ENCODE results near the gene LRRC34. TPM values are rescaled to one million over a fixed set of nuclear protein-coding genes. Genes with fewer than 3 reads are reported as not detected.

Gene LRRC34
- total RNA-seq, 2 donors from 2014 or later, result 2.9 to 3.3 TPM

DNA sequence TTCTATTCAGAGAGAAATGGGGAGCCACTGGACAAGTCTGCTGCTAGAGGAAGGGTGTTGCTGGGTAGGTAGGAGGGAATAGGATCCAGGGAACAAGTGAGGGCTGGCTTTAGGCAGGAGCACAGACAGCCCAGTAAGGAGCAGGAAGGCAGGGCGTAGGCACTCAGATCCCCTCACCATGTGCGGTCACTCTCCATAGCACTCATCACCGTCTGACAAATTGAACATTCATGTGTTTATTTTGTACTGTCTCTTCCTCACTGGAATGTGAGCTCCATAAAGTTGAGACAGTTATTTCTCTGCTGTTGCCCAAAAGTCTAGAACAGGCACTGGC, 24.2 kb upstream of the LRRC34 start:
- H3K9me3 ChIP-seq, result no peaks in the 10 kb centered on the region
- no peaks in the 10 kb centered on the region for H3K4me1 ChIP-seq
- DNase-seq (ENCODE audit: low spot score), result no peak
- no peaks in the 10 kb centered on the region for H3K36me3 ChIP-seq
- no peak overlapping the region for H3K4me3 ChIP-seq
- TF ChIP-seq, protein P1, sequence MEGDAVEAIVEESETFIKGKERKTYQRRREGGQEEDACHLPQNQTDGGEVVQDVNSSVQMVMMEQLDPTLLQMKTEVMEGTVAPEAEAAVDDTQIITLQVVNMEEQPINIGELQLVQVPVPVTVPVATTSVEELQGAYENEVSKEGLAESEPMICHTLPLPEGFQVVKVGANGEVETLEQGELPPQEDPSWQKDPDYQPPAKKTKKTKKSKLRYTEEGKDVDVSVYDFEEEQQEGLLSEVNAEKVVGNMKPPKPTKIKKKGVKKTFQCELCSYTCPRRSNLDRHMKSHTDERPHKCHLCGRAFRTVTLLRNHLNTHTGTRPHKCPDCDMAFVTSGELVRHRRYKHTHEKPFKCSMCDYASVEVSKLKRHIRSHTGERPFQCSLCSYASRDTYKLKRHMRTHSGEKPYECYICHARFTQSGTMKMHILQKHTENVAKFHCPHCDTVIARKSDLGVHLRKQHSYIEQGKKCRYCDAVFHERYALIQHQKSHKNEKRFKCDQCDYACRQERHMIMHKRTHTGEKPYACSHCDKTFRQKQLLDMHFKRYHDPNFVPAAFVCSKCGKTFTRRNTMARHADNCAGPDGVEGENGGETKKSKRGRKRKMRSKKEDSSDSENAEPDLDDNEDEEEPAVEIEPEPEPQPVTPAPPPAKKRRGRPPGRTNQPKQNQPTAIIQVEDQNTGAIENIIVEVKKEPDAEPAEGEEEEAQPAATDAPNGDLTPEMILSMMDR (IDR thresholded peaks at IDR 0.05), result no peak
- H3K27me3 ChIP-seq, result no peaks in the 10 kb centered on the region
- H3K27ac ChIP-seq, result no peak overlapping the region

DNA sequence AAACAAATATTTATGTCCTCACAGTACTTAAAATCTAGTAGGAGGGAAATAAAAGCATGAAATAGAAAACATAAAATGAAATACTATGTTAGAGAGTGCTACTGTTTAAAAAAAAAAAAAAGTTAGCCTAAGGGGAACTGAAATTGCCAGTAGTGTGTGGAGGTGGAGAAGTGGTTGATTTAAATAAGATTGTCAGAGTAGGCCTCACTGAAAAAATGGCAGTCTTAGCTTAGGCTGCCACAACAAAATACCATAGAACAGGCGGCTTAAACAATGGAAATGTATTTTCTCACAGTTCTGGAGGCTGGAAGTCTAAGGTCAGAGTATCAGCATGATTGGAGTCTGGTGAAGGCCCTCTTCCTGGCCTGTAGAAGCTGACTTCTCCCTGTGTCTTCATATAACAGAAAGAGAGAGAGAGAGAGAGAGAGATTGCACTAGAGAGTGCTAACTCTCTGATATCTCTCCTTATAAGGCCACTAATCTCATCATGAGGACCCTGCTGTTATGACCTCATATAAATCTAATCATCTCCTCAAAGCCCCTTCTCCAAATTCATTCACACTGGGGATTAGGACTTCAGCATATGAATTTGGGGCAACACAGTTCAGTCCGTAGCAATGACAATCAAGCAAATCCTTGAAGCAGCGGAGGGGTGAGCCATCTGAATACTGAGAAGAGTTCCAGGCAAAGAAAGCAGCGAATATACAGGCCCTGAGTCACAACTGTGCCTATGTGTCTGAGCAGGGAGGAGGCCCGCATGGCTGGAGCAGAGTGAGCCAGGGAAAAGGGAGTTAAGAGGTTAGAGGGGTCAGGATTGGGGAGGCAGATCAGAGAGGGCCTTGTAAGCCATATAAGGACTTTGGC, 23.6 kb upstream of the LRRC34 start:
- TF ChIP-seq, protein P1 (IDR thresholded peaks at IDR 0.05), result no peak
- no peak overlapping the region for H3K4me3 ChIP-seq
- H3K27ac ChIP-seq, result no peak overlapping the region
- H3K36me3 ChIP-seq, result no peaks in the 10 kb centered on the region
- DNase-seq (ENCODE audit: low spot score), result no peak
- H3K27me3 ChIP-seq, result no peaks in the 10 kb centered on the region
- H3K4me1 ChIP-seq, result no peaks in the 10 kb centered on the region
- no peaks in the 10 kb centered on the region for H3K9me3 ChIP-seq

DNA sequence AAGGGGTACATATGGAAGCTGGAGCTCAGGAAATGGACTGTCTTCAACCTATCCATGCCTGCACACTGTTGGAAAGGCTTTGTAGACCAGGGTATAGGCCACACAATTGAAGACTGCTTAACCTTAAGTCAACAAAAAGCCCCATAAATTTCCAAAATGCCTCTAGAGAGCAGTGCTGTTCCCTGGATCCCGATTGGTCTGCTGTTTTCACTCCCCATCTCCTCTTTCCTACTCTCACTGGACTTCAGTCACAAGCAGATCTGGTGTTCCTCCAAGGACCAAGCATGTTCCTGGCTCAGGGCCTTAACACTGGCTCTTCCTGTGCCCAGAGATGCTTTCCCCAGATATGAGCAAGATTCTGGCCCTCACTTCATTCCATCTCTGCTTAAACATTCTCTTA, 22.8 kb upstream of the LRRC34 start:
- Histone ChIP-seq H3K4me1 (no peaks in the 10 kb centered on the region), H3K36me3 (no peaks in the 10 kb centered on the region), H3K27me3 (no peaks in the 10 kb centered on the region), H3K4me3 (no peak overlapping the region), H3K9me3 (no peaks in the 10 kb centered on the region), H3K27ac (no peak overlapping the region)
- TF ChIP-seq, protein P1 (IDR thresholded peaks at IDR 0.05), result no peak
- no peak for DNase-seq (ENCODE audit: low spot score)

DNA sequence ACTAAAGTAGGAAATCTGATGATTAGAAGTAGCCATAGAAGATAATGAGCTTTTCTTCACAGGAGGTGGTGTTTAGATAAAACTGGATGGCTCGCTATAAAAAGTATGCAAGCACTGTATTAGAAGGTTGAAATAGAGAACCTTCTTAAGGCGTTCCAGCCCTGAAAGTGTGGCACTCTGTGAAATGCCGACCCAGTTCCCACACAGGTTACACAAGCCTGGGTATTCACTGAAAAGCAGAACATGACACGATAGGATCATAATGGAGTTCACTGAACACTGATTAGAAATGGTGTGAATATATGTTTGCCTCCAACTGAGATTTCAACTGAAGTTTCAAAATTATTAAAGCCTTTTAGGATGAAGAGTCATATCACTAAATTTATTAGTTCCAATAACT, 15.0 kb upstream of the LRRC34 start:
- H3K27ac ChIP-seq, result no peak overlapping the region
- TF ChIP-seq, protein P1 (IDR thresholded peaks at IDR 0.05), result no peak
- no peak for DNase-seq (ENCODE audit: low spot score)

DNA sequence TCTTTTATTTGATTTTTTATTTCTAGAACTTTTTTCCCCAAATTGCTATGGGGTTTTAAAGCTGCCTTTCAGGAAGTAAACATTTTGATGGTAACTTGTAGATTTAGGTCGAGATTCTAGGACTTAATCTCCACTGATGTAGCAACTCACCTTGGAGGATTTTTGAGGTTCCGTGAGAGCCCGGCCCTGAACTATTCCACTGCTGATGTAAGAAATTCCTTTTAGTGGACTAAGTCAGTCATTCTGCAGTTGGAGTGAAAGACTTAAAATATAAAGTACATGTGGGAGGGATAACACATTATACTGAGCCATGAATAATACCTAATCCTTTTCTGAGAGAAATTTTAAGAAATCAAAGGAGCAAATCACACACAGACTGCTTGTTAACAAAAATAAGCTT, 12.6 kb upstream of the LRRC34 start:
- no peak for DNase-seq (ENCODE audit: low spot score)
- H3K9me3 ChIP-seq, result no peaks in the 10 kb centered on the region
- H3K27ac ChIP-seq, result no peak overlapping the region
- H3K4me3 ChIP-seq, result no peak overlapping the region
- TF ChIP-seq, protein P1 (IDR thresholded peaks at IDR 0.05), result no peak
- H3K27me3 ChIP-seq, result no peaks in the 10 kb centered on the region
- H3K4me1 ChIP-seq, result no peaks in the 10 kb centered on the region
- H3K36me3 ChIP-seq, result no peaks in the 10 kb centered on the region

More for the DNA sequence above, 15.0 kb upstream of the LRRC34 start:
- Histone ChIP-seq H3K4me3 (no peak overlapping the region), H3K9me3 (no peaks in the 10 kb centered on the region), H3K36me3 (no peaks in the 10 kb centered on the region), H3K4me1 (no peaks in the 10 kb centered on the region), H3K27me3 (no peaks in the 10 kb centered on the region)

DNA sequence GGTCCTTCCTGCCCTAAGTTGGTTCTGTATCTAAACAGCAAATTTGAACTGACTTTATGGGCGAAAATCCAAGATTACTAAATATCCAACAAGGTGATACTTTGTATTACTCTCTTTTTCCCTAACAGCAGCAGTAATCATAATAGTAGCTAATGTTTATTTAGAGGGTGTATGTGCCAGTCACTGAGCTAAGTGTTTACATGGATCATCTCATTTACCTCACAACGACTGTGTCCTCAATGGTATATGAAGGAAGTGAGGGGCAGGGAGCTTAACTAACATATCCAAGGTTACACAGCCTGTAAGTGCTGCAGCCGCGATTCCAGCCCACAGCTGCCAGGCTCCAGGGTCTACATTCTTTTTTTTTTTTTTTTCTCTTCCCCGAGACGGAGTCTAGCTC, 10.3 kb upstream of the LRRC34 start:
- H3K4me3 ChIP-seq, result no peak overlapping the region
- H3K36me3 ChIP-seq, result no peaks in the 10 kb centered on the region
- no peaks in the 10 kb centered on the region for H3K27me3 ChIP-seq
- TF ChIP-seq, protein P1 (IDR thresholded peaks at IDR 0.05), result no peak
- DNase-seq (ENCODE audit: low spot score), result no peak
- H3K9me3 ChIP-seq, result no peaks in the 10 kb centered on the region
- no peak overlapping the region for H3K27ac ChIP-seq
- no peaks in the 10 kb centered on the region for H3K4me1 ChIP-seq

Measured in right atrium auricular region (tissue), 2 donors.